GM18861 (cell line): ENCODE data around the gene ATF4.
"Not testable (repeated sequence)": the region's sequence is repeated elsewhere in the genome, so short reads cannot be mapped to it uniquely, and the experiment has no call there.

ENCODE experiments used
- ATAC-seq: cut with Tn5 transposase; IDR thresholded peaks from one replicate; pipeline ENCODE4 v1.9.1; 2021; ENCODE audit not compliant: unreplicated experiment

Gene ATF4

GRCh38 chr22:39510529-39511149 lies 9.7 kb upstream of the ATF4 start:
- no peak for ATAC-seq

- no peak for ATAC-seq
Observed at GRCh38 chr22:39511226-39511625, 9.1 kb upstream of the ATF4 start.

- no peak for ATAC-seq
Observed at GRCh38 chr22:39512026-39512425, 8.3 kb upstream of the ATF4 start.

- no peak for ATAC-seq
Observed at GRCh38 chr22:39513791-39514190, 6.6 kb upstream of the ATF4 start.

GRCh38 chr22:39514373-39514973 lies 5.9 kb upstream of the ATF4 start:
- no peak for ATAC-seq

- ATAC-seq = no peak
Observed at GRCh38 chr22:39515266-39516050, 4.9 kb upstream of the ATF4 start.

- ATAC-seq = no peak
Observed at GRCh38 chr22:39517470-39517869, 2.9 kb upstream of the ATF4 start.

- ATAC-seq = no peak
Observed at GRCh38 chr22:39518144-39518786, 2.1 kb upstream of the ATF4 start.

- no peak for ATAC-seq
Observed at GRCh38 chr22:39518996-39519680, 1.2 kb upstream of the ATF4 start.

GRCh38 chr22:39519681-39520225 lies 609 bp upstream of the ATF4 start:
- ATAC-seq = peak; percentile 58

GRCh38 chr22:39521106-39521885 lies 934 bp downstream of the ATF4 start:
- not testable (repeated sequence) for ATAC-seq

GRCh38 chr22:39522091-39522490 lies 1.7 kb downstream of the ATF4 start:
- ATAC-seq = not testable (repeated sequence)

- ATAC-seq = no peak
Observed at GRCh38 chr22:39522567-39523300, 2.4 kb downstream of the ATF4 start.

GRCh38 chr22:39524089-39524752 lies 3.9 kb downstream of the ATF4 start:
- no peak for ATAC-seq

- ATAC-seq = no peak
Observed at GRCh38 chr22:39524753-39525657, 4.6 kb downstream of the ATF4 start.

- ATAC-seq = no peak
Observed at GRCh38 chr22:39525658-39525975, 5.3 kb downstream of the ATF4 start.

GRCh38 chr22:39526736-39527171 lies 6.4 kb downstream of the ATF4 start:
- ATAC-seq = no peak

GRCh38 chr22:39527481-39527961 lies 7.2 kb downstream of the ATF4 start:
- ATAC-seq = no peak
